Kidney capillary endothelial cell (primary cell): Measurements from ENCODE around the gene RIPOR3.

Experiments used
- DNase-seq: peaks from one replicate; pipeline ENCODE4 v3.0.0-alpha.2; 2018; ENCODE audit warnings: low spot score

RIPOR3 gene, protein sequence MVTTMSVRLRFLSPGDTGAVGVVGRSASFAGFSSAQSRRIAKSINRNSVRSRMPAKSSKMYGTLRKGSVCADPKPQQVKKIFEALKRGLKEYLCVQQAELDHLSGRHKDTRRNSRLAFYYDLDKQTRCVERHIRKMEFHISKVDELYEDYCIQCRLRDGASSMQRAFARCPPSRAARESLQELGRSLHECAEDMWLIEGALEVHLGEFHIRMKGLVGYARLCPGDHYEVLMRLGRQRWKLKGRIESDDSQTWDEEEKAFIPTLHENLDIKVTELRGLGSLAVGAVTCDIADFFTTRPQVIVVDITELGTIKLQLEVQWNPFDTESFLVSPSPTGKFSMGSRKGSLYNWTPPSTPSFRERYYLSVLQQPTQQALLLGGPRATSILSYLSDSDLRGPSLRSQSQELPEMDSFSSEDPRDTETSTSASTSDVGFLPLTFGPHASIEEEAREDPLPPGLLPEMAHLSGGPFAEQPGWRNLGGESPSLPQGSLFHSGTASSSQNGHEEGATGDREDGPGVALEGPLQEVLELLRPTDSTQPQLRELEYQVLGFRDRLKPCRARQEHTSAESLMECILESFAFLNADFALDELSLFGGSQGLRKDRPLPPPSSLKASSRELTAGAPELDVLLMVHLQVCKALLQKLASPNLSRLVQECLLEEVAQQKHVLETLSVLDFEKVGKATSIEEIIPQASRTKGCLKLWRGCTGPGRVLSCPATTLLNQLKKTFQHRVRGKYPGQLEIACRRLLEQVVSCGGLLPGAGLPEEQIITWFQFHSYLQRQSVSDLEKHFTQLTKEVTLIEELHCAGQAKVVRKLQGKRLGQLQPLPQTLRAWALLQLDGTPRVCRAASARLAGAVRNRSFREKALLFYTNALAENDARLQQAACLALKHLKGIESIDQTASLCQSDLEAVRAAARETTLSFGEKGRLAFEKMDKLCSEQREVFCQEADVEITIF

DNA sequence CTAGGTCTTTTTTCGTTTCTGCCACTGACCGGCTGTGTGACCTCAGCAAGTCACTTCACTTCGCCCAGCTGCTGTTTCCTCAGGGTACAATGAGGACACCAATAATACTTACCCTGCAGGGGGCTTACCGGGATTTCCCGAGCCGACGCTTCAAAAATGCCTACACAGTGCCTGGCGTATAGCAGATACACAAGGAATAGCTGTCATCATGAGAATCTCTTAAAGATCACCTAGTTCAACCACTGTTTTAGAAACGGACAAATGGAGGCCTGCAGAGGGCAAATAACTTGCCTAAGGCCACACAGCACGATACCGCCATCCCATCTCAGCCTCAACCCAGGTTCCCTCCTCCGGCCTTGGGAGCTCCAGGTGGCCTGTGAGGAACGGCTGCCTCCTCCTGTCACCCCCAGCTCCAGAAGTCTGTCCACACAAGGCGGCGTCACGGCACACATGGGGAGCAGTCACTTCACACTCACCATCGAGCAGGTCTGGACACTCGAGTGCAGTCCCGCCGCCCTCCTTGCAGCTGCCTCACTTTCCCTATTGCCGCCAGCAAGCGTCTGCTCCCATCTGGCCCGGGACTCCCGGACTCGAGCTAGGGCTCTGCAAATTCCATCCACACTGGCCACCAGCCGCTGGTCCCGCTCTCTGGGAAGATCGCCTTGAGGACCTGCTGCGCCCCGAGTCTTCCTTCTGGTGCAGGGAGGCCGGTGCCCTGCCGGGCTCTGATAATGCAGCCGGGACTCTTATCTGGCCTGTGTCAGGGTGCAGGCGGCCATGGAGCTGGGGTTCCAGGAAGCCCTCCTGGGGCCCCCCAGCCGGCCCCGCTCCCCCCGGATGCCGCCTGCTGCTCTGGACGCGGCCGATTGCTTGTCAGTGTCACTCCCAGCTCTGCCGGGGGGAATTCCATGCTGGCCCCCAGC is at the start of gene RIPOR3:
Gene RIPOR3 (minus strand): TSS at position 893 of the 923 bp plus-strand sequence. CDS start 414 bp downstream, at position 479.
- no peak for DNase-seq

DNA sequence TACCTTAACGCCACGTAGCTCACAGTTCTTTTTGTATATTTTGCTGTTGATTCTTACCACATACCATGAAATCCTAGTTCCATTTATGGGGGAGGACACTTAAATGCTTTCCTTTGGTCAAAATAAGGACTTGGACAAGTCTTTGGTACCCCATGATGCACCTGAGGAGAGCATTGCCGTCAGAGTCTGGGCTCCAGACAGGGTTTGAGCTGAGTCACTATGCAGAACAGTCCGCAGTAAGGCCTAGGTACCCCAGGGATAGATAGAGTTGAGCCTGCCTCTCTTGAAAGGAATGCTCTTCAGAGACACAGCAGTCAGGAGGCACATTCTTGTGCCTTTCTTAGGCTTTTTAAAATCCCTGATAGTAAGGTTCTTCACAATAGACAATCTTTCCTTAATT is 46.0 kb upstream of the RIPOR3 start:
- no peak for DNase-seq

DNA sequence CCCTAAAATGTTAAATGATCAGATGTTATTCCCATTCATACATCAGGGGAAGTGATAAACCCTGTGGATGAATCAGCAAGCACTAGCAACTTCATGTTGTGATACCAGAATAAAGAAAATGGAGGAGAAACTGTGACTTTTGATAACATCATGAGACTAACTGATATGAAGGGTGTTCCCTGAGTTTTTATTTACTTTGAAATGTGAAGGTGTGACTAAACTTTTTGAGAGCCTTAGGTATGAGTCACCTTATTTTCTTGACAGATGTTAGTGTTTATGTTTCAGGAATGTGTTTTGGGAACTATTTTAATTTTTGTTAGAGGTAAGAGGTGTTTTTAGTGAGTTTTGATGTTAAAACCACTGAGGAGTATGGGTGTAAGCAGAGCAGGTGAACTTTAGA is 44.5 kb upstream of the RIPOR3 start:
- DNase-seq = no peak

- DNase-seq = no peak
Observed at GRCh38 chr20:50734730-50735679, 43.7 kb upstream of the RIPOR3 start.

DNA sequence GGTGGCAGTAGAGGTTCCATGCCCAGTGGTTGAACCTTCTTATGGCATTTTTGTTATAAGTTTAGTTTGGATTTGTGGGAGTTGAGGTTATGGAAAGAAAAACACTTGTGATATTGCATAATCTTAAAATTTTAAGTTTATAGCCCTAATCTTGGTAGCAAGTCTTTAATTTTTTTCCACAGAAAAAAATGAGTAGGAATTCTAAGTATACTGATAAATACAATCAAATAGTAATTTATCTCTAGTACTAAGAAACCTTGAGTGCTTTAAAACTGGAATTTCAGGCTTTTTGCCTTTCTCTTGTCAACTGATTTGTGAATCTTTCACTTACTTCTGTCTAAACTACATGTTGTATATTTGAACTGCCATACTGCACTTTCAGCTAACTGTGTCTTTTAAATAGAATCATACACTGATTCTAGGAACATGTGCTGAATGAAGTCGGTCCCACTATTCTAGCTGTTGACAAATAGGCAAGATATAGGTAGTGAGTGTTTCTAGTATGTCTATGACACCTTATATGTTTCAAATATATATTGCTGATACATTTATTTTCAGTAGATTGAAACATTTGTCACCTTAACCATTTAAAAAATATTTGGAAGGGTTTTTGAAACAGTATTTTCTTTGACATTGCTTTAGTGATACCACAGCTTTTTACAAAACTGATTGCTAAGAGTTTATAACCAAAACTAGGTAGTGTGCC is 42.5 kb upstream of the RIPOR3 start:
- DNase-seq = no peak

DNA sequence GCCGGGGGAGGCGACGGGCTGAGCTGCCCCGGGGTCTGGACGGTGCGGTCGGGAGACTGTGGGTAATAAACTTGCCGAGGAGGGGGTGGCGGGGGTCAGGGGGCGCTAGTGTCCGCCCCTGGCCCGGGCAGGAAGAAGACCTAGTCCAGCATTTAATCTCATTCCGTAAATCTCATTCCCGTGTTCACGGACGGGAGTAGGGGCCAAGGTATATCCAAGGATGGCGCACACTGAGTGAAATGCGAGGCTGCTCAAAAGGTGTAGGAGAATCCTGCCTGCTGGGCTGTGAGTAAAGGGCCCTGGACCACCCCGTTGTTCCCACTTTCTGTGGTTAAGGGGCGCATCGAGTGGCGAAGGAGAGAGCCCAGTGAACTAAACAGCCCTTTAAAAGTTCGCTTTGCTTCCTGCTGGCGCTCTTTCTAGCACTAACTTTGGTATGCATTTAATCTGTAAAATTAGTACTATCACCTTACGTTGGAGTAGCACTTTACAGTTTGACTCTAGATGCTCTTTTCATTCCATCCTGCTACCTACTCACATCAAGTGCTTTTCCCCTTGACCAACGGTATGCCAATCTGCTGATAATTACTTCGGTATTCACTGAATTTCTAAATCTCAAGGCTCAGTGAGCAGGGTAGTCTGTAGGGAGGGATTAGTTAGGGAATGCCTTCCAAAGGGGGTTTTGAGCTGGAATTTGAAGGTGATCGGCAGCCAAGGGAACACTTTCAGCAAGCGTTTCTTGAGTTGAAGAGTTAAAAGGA is 40.8 kb upstream of the RIPOR3 start:
- no peak for DNase-seq

DNA sequence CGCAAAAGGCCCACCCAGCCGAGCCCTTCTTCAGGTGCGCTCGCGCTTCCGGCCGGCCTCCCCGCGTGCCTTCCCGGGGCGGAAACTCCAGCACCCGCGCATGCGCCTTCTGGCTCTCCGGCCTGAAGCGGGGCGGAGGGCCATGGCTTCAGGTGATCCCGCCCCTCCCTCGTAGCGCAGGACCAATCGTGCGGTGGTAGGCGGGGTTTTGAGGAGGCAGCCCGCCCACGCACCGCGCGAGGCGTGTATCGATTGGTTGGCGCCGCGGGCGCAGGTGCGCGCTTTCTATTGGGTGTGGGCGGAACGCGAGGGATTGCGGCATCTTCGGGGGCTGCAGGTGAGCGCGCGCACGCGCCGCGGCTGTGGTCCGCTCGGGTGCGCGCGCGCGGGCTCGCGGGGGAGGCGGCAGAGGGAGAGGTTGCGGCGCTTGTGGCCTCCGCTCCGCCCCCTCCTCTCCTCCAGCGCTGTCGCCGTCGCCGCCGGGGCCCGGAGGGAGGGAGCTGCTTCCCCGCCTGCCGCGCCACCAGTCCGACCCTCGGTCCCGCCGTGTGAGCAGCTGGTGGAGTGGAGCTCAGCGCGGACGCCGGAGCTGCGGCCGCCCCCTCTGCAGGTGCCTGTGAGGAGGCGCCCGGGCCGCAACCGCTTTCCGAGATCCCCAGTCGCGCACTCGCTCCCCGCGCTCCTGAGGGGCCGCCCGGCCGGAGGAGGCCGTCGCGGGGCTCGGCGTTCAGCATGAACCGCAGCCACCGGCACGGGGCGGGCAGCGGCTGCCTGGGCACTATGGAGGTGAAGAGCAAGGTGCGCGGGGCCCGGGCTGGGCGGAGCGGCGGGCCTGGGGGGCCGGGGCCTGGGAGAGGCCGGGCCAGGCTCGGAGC is 40.0 kb upstream of the RIPOR3 start, which contains the start of gene PARD6B:
Gene PARD6B (plus strand): TSS at position 526 of the 875 bp plus-strand sequence. CDS start 207 bp downstream, at position 733.
- peak; percentile 73 for DNase-seq

DNA sequence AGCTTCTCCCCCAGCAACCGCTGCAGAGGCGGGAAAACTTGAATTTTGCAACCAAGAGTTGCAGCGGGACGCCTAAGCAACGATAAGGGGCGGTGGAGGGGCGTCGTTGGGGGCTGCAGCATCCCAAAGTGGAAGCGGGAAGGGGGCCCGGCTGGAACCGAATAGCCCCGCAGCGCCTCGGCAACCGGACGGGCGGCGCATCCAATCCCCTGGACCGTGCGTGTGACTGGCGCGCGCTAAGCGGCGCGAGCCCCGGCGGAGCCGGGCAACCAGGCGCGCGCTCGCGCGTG is 39.4 kb upstream of the RIPOR3 start:
- no peak for DNase-seq

GRCh38 chr20:50729901-50730764 is 38.8 kb upstream of the RIPOR3 start:
- DNase-seq = no peak

GRCh38 chr20:50728981-50729874 is 37.9 kb upstream of the RIPOR3 start:
- DNase-seq = no peak

DNA sequence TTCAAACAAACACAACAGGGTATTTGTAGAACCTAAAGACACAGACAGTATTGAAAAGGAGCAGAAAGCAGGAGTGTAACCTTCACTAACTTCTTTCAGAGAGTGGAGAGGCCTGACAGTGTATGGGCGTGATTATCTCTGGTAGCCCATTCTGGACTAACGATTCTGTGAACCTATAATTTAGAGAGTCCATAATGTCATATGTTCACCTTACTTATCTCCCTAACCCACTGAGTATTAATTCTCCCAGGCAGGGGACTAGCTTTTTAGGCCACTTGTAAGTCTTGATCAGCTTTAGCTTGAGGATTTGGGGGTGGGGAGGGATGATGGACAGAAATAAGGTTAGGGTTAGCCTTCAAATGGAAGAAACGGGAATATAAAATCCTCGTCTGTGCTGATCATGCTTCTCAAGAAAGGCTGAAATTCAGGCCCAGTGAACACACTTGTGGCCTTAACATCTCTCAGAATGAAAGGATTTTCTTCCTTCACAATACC is 37.2 kb upstream of the RIPOR3 start:
- no peak for DNase-seq

GRCh38 chr20:50727792-50728485 is 36.6 kb upstream of the RIPOR3 start:
- DNase-seq = no peak

DNA sequence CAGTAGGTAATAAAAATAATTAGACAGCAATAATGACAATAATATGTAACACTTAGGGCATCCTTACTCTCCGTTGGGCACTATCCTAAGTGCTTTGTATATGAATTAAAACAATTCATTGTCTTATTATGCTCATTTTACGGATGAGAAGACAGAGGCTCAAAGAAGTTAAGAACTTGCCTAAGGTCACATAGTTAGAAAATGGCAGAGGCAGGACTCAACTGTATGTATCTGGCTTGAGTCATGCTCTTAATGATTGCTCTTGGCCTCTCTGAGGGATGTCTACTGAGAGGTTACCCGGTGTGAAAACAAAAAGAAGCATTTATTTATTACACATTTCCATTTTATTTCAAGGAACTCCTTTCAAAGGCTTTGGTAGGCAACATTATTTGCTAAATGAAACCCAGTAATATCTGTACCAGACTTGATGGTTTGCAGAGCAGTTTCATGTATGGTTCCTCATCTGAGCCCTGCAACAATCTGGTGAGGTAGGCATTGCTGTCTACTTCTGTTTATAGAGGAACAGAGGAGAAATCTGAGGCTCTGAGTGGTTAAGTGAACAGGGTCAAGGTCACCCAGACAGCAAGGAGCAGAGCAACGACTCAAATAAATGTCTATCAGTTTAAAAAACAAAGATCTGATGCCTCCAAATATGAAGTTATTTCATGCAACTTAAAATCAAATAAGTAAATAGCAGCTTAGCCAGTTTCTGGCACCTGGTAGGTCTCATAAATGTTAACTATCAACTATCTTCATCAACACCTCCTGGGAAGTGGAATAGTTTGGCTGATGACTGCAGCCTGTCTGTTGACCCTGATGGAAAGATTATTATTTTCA is 35.8 kb upstream of the RIPOR3 start:
- DNase-seq = no peak

GRCh38 chr20:50725724-50726005 is 34.3 kb upstream of the RIPOR3 start:
- DNase-seq = no peak
